NCI-H446 (cell line): Measurements from ENCODE around the gene CCDC197.

Source experiments
- DNase-seq, 2 experiments: peaks; one replicate each; lab custom pipeline; 2025; lab: John Stamatoyannopoulos, UW

CCDC197 gene

DNA sequence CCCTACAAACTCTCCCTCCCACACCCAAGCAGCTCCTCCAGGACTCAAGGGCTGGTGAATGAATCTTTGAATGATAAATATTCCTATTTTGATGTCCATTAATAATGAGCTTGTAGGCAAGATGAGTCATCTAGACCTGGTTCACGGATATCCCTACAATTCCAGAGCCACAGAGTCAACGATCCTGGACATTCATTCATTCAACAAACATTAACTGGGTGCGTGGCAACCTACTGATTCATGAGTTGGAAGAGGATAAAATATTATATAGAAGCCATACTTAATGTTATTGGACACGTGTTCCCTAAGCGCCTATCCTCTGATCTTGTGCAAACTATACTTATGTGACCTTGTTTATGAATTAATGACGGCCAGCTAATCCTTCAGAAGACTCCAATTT lies 28.6 kb downstream of the CCDC197 start:
- DNase-seq, result no peak

DNA sequence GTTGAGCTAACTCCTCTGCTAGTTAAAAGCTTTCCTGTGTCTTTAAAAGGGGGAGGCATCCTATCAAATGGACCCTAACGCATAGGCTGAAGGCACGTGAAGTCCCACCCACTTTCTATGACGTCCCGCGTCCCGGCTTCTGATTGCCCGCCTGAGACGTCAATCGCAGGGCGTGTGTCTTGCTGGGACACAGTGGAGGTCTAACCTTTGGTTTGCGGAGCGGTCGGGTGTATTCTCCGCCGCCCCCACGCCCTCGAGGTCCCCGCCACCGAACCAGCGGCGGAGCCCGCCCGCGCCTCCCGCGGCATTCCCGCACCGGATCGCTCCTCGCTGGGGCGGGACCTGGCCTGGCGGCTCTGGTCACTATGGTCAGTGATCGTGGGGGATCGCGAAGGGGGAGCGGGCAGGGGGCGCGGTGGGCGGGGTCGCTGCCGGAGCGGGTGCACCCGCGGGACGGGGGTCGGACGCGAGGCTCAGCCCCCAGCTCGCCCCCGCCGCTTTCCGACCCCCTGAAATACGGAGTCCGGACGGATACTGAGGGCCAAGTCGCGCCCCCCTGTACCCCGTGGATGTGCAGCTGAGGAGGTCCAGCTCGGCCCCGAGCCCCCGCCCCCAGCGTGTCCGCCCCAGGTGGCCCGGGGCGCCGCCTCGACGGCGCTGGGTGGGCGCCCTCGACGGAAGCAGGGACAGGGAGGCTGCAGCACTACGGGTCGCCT lies 29.2 kb downstream of the CCDC197 start, which contains the start of gene OTUB2:
OTUB2 (plus strand) TSS at position 168 of the 716 bp plus-strand sequence; CDS start at position 366, 198 bp downstream.
- peak; percentile 99 for DNase-seq

DNA sequence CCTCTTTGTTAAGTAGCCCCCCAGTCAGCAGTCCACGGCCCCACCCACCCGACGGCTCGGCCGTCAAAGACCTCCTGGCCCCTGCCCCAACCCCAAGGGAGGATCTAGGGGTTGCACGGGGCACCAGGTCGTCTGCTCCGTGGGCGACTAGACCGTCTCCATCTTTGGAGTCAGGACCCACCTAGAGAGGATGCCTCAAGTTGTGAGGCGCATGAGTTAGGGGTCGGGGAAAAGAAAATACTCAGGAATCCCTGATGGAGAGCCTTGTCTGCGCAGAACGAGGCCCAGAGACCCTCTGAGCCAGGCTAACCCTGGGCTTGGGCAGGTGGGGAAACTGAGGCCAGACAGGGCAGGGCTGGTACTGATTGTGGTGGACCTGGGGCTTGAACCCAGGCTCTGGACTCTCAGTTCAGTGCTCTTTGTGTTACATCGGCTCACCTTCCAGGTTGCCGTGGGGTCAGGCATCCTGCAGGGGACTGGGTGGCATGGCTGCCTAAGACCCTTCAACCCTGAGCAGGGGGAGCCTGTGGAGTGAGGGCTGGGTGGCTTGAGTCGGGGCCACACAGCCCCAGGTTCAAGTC lies 29.9 kb downstream of the CCDC197 start:
- DNase-seq, result no peak

DNA sequence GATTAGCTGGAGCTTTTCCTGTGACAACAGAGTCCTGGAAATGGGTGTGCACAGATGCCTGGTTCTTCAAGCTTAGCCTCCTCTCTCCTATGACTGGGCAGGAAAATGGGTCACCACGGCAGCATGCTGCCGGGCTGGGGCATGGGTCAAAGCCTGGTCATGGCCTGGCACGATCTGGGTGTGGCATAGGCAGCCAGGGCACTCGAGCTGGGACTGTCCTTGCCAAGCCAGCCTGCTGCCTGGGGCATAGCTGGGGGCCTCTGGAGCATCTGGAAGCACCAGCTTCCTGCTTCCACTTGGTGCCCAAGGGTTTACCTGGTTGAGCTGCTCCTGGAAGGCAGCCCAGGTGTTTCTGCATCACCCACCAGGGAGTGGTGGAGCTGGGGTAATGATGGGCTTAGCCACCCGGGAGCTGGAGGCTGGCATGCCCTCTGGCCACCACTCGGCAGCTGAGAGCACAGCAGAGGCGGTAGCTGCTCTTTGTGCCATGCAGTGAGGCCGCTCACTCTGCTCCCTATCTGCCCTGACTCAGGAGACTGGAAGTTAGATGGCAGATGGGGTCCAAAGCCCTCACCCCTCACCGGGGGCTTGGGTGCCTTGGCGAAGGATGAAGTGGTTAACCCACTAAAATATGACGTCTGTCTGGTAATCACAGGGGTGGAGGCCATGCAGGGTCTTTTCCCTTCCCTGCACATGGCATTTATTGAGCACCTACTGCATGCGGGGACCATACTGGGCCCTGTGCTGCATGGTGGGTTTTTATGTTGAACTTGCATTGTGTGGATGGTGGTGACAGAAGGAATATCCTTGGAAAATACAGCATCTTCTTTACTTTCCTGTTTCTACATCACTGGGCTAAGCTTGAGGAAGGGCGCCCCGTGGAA lies 30.7 kb downstream of the CCDC197 start:
- DNase-seq, result no peak

DNA sequence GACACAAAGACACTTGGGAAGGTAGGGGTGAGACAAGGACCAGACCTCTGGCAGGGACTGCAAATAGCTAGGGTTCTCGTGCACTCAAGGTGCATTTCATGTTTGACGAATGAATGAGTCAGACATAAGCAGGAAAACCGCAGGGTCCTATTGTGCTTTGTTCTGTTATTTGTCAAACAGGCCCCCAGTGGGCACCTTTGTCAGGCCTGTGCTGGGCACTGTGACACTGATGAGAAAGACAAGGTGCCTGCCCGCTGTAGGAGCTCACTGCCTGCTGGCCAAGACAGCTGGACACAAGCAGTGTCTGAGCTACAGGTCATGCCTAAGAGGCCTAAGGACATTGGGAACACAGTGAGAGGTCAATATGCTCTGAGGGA lies 31.3 kb downstream of the CCDC197 start:
- no peak for DNase-seq

DNA sequence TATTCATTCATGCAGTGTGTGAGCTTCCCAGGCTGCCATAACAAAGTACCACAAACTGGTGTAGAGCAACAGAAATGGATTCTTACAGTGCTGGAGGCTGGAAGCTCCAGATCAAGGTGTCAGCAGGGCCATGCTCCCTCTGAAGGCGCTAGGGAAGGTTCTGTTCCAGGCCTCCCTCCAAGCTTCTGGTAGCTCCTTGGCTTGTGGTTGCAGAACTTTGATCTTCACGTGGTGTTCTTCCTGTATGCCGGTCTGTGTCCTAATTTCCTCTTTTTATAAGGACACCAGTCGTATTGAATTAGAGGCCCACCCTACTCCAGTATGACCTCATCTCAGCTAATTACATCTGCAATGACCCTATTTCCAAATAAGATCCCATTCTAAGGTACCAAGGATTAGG lies 32.2 kb downstream of the CCDC197 start:
- no peak for DNase-seq

DNA sequence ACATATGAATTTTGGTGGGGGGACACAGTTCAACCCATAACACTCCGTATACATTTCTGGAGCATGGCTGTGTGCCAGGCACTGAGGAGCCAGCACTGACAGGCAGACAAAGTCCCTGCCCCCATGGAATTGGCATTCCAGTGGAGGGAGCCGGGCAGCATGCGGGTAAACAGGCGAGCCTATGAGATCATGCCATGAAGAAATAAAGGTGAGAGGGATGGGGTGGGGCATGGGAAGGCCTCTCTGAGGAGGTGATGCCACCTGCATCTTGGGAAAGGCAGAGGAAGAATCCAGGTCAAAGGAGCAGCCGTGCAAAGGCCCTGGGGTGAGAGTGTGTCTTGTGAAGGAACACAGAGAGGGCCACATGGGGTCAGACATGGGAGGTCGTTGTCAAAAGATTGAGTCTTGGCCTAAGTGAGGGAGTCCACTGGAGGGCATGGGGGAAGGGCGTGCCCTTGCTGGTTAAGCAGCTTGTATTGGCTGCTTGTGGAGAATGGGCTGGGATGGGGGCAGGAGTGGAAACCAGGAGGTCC lies 32.6 kb downstream of the CCDC197 start:
- DNase-seq, result no peak

DNA sequence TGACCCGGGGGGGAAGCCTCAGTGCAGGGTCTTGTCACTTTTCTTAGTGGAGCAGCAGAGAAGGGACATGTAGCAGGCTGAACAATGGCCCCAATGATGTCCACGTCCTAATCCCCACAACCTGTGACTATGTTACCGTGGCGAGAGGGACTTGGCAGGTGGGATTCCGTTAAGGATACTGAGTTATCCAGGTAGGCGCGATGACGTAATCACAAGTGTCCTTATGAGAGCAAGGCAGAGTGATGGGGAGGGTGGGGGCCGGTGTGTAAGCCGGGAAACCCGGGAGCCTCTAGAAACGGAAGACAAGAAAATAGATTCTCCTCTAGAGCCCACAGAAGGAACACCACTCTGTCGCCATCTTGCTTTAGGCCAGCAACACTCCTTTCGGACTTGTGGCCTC lies 33.5 kb downstream of the CCDC197 start:
- no peak for DNase-seq

DNA sequence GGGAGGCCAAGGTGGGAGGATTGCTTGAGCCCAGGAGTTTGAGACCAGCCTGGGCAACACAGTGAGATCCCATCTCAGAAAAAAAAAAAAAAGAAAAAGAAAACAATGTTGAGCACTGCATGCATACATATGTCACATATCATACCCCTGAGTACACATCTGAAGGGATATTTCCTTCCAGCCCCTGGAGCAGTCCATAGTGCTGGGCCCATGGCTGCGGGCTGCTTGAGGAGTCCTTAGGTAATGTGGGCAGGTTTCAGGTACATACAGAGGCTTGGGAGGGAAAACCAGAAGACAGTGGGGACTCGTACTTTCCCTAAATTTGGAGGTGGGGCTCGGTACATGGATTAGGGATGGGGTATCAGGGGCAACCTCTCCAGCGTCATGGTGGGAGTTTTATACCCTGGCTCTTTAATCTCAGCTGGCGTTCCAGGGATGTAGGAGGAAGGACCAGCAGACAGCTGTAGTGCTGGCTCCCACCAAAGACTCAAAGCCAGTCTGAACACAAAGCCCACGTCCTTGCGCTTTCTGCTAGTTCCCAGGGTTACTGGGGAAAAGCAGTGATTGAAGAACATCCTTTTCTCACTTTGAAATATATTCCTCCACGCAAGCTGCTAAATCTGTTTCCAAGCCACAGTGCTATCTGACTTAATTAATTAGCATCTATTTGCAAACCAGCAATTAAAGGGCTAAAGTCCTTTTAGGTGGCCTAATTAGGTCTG lies 34.2 kb downstream of the CCDC197 start:
- no peak for DNase-seq

DNA sequence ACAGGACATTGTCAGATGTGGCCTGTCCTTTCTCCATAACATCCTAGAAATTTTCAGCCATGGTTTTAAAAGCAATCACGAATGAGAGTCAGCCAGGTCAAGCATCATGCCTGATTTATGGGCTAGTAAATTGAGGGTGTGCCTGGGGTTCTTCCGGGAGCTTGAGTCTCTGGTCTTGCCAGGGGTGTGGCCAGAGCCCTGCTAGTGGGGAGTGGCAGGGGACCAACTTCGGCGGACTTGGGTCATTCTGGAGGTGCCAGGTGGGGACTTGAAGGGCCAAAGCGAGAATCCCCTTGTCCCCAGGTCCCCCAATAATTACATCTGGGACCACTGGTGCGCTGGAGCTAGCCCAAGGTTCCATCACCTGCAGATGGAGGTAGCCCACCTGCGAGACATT lies 34.8 kb downstream of the CCDC197 start:
- DNase-seq, result no peak

DNA sequence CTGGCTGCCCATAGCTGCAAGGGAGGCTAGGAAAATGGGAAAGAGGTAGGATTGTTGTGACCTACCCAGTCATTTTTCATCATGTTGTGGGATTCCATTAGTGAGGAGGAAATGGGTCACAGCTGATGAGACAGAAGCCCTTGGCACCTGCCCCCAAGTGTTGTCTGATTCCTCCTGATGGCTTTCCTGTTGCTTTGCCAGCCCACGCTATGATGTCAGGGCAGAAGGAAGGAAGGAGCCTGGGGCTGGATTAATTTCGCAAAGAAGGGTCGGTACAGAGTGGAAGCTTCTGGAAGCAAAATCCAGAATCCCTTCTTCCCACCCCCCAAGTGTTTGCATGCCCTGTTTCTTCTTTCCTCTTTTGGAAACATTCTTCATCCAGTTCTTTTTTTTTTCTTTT lies 37.8 kb downstream of the CCDC197 start:
- DNase-seq, result no peak

DNA sequence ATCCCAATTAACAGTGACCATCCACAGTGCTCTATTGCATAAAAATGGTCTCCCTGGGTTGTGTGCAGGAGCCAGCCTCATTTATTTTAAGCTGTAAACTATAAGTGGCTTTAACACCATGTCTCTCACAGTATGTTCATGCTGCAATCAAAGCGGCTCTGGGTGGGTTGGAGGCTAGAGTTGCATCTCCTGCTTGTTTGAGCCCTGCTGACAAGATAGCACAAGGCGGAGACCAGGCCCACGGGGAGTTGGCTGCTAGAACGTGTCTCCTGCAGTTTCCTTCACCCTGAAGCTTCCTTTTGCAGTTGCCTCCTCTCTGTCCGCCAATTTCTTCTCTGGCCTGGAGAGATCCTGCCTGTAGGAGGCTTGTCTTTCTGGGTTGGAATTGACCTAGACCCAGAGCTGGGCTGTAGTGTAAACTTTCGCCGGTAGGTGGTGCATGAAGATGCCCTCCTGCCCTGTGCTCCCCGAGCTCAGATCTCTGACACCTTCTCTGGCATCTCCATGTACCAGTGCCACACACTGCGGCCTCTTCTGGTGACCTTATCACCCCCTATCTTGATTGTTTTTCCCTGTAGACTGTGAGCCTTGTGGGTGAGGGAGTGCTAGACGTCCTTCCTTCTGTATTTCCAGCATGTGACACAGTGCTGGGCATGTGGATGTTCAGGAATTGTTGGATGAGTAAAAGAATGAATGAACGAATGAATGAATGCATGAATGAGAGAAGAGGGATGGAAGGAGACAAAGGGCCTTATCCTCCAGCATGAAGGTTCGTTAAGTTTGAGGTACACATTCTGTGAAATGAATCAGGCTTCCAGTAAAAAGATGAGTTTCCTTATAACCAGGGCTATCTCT lies 39.4 kb downstream of the CCDC197 start:
- DNase-seq, result peak; percentile 11 to 49

DNA sequence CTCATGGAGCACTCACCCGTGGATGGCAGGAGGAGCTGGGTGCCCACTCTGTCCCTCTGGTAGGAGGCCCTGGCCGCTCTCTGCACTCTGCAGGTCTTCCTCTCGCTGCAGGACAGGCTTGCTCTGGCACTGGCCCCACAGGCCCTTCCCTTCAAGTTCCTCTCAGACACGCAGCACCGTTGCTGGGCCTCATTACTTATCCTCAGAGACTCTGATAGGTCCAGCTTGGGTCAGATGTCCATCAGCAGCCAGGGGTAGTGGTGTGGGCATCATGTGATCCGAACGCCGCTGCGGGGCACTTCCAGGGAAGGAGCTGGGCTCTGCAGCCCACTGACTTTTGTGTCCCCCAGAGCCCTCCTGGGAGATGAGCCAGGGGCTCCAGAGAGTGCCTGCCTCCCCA lies 40.9 kb downstream of the CCDC197 start:
- no peak for DNase-seq

DNA sequence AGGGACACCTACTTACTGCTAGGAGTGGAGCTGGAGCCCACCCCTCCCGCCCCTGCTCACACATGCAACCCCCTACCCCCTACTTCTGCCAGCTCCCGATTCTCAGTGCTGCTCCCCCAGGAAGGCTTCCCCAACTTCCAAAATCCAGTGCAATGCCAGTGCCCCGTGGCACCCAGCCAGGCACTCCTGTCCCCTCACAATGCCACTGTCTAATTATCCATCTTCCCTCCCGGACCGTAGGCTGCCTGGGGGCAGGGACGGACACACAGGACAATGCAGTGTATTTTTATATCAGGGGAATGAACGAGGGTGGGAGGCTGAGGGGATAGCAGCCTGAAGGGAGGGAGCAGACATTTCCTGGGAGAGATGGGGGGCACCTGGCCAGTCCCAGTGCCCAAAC lies 41.4 kb downstream of the CCDC197 start:
- DNase-seq, result no peak

DNA sequence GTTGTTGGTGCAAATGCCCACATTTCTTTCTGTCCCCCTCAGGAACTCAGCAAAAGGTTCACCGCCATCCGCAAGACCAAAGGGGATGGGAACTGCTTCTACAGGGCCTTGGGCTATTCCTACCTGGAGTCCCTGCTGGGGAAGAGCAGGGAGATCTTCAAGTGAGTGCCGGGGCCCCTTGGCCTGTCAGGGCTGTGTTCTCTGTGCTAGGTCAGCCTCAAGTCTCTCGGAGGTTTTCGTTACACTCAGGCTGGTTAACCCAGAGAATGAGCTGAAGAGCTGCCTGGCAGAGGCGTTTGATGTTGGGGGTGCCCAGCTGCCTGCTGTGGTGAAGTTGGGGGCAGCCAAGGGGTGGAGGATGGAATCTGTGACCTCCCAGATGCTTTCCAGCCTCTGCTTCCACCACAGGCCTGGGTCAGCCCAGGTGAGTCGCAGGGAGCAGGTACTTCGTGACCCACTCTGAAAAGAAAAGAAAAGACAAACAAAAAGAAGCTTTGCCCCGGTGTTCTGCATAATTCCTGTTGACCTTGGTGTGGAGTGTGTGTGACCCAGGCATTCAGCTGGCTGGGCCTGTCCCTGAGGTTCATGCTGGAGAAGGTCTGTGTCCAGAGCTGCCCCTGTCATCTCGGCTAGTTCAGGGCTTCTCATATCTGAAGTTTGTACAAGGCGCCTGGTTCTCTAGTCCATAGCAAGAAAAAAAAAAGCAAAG lies 42.0 kb downstream of the CCDC197 start:
- no peak for DNase-seq

DNA sequence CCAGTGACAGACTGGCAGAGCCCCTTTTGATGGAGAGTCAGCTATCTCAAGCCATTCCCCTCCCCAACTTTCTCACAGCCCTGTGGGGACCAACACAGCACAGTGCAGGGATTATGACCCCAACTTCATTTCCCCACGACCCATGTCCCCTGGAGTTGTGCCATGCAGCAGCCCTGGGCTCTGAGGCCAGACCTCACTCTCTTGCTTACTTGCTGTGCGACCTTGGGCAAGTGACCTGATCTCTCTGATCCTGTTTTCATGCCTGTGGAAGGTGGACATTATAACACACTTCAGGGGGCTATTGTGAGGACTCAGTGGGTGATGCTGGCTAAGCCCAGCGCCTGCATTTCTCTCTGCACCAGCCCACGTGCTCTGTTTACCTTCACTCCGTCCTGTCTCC lies 43.1 kb downstream of the CCDC197 start:
- DNase-seq, result no peak

DNA sequence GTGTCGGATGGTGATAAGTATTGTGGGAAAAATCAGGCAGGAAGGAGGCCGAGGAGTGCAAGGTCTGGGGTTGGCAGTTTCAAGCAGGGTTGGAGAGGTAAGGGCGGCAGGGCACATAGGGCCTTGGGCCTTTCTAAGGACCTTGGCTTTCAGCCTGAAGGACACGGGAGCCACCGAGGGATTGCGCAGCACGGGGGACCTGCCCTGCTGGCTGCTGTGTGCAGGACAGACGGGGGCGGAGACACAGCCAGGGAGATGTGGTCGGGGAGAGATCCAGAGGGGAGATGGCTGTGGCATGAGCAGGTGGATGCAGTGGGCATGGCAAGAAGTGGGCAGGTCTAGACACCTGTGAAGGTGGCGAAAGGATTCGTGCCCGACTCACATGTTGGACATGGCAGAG lies 43.7 kb downstream of the CCDC197 start:
- no peak for DNase-seq

DNA sequence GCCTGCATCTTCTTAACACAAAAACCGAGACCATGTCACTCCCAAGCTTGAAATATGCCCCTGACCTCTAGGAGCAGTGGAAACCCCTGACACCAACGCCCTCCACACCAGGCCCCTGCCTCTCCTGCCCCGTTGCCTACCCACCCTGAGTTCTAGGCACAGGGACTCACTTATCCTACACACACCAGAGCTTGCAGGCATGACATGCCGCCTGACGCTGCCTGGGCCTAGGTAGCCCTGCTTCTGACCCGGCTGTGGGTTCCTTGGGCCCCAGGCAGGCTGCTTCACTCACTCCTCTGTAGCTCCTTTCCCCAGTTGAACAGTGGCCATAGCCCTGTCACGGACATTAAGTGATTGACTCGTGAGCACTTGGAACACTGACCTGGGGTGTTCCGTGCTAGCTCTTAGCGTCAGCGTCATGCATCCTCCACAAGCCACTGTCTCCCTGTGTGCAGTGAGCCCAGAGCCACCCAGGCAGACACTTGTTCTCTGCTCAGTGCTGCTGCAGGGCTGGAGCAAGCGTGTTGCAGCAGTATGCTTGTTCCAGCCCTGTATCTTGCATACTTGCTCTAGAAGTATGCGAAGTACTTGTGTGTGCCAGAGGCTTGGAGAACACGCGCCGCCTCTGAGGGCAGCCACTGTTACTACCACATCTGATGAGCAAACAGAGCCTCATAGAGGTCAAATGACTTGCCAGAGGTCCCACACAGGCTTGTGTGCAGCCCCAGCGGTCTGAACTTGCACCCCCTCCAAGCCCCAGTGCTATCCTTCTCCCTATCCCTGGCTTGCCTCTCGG lies 44.6 kb downstream of the CCDC197 start:
- DNase-seq, result no peak

DNA sequence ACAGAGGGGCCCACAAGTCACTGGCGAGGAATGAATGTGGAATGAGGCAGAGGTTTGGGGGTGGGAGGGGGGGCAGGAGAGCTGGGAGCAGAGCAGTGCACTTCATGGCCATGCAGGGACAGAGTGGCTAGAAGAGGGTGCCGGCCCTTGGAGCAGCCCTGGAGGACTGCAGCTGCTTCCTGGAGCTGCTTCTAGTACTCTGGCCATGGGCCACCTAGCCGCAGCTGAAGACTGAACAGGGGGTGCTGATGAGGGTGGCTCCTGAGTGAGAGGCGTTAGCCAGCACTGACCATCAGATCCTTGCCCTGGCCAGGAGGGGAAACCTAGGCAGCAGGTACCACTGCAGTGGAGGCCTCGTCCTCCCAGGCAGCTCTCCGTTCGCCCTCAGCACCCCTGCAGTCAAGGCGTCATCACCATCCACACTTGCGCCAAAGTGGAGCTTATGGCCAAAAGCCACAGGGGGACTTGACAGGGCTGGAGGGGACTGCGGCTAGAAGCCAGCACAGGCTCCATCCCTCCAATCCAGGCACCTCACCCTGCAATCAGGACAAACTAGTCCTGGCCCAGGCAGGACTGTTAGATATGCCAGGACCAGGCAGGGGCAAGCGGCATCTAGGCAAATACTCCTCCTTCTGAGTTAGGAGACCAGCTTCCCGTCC lies 45.5 kb downstream of the CCDC197 start:
- no peak for DNase-seq
